IMR-90 (cell line): Measurements from ENCODE around the gene DNAJC3. TPM values are rescaled to one million over a fixed set of nuclear protein-coding genes. Genes with fewer than 3 reads are reported as not detected.

ENCODE experiments used
- ATAC-seq: fragments of 200-7000 bp; cut with Tn5 transposase; 2 replicates; pipeline ENCODE4 v1.9.1; 2020; ENCODE audit warnings: low read depth, mild to moderate bottlenecking, moderate library complexity
- BruUV-seq: library from RNA; stranded (reverse); fragments of 400-500 nt; replicated peaks from 2 replicates; lab custom pipeline; 2021; lab: Mats Ljungman, UMichigan
- CTCF ChIA-PET: fragments of 300-600 bp; formaldehyde crosslinking; extraction: SDS; loops from one replicate; lab custom pipeline; 2021; ENCODE audit warnings: antibody characterized with exemption; lab: Yijun Ruan, JAX
- POLR2A ChIA-PET: fragments of 300-600 bp; sonication (Branson Sonifier 250); formaldehyde crosslinking; loops from one replicate; lab custom pipeline; 2022; ENCODE audit warnings: antibody characterized with exemption; ENCODE audit not compliant: unreplicated experiment; lab: Charles Lee
- DNase-seq: peaks from one replicate; pipeline ENCODE4 v3.0.0; 2013
- H2AFZ ChIP-seq: replicated peaks from 2 replicates; pipeline ENCODE3; 2013; ENCODE audit warnings: low read length, mild to moderate bottlenecking; ENCODE audit not compliant: poor library complexity
- H2AK5ac ChIP-seq: 2 replicates; pipeline ENCODE4 v1.6.1; 2013; ENCODE audit warnings: low read depth, low read length, inconsistent platforms
- H2AK9ac ChIP-seq: replicated peaks from 2 replicates; pipeline ENCODE3; 2013; ENCODE audit warnings: mild to moderate bottlenecking, low read depth, low read length, moderate library complexity; ENCODE audit not compliant: poor library complexity
- H2BK120ac ChIP-seq: 2 replicates; pipeline ENCODE4 v1.6.1; 2013; ENCODE audit warnings: low read depth, low read length, inconsistent platforms
- H2BK15ac ChIP-seq: 3 replicates; pipeline ENCODE4 v1.6.1; 2013; ENCODE audit warnings: low read depth, low read length, inconsistent platforms
- H2BK20ac ChIP-seq: 2 replicates; pipeline ENCODE4 v1.6.1; 2013; ENCODE audit warnings: low read depth, mild to moderate bottlenecking, inconsistent platforms, low read length, moderate library complexity
- H2BK5ac ChIP-seq: 2 replicates; pipeline ENCODE4 v1.6.1; 2013; ENCODE audit warnings: mild to moderate bottlenecking, low read depth, low read length, inconsistent platforms; ENCODE audit not compliant: poor library complexity, severe bottlenecking
- H3K14ac ChIP-seq: replicated peaks from 2 replicates; pipeline ENCODE4 v1.6.1; 2013; ENCODE audit warnings: low read depth, low read length, inconsistent platforms
- H3K18ac ChIP-seq: 2 replicates; pipeline ENCODE4 v1.6.1; 2013; ENCODE audit warnings: low read depth, low read length, control low read depth
- H3K23ac ChIP-seq: 2 replicates; pipeline ENCODE4 v1.6.1; 2013; ENCODE audit warnings: low read depth, low read length, inconsistent platforms
- H3K27ac ChIP-seq: 2 replicates; pipeline ENCODE4 v1.5.1; 2013; ENCODE audit warnings: mild to moderate bottlenecking, control low read depth, low read length; ENCODE audit not compliant: insufficient read depth
- H3K27me3 ChIP-seq: 2 replicates; pipeline ENCODE4 v1.6.1; 2013; ENCODE audit warnings: low read length; ENCODE audit not compliant: control insufficient read depth, insufficient read depth
- H3K36me3 ChIP-seq: 2 replicates; pipeline ENCODE4 v1.6.1; 2013; ENCODE audit warnings: low read length, mixed read lengths; ENCODE audit not compliant: control insufficient read depth, insufficient read depth
- H3K4ac ChIP-seq: 2 replicates; pipeline ENCODE4 v1.6.1; 2013; ENCODE audit warnings: low read depth, low read length, inconsistent platforms
- H3K4me1 ChIP-seq: 2 replicates; pipeline ENCODE4 v1.6.1; 2013; ENCODE audit warnings: low read length, mixed read lengths; ENCODE audit not compliant: control insufficient read depth, insufficient read depth
- H3K4me2 ChIP-seq: 2 replicates; pipeline ENCODE4 v1.6.1; 2013; ENCODE audit warnings: low read depth, mild to moderate bottlenecking, control low read depth, low read length, moderate library complexity
- H3K4me3 ChIP-seq: 2 replicates; pipeline ENCODE4 v1.5.1; 2013; ENCODE audit warnings: low read depth, mild to moderate bottlenecking, control low read depth, low read length, moderate library complexity; ENCODE audit not compliant: insufficient read depth
- H3K56ac ChIP-seq: 2 replicates; pipeline ENCODE4 v1.6.1; 2013; ENCODE audit warnings: low read length, inconsistent platforms; ENCODE audit not compliant: insufficient read depth; ENCODE audit errors: extremely low read depth
- H3K79me1 ChIP-seq, 2 experiments: 2 replicates each; pipeline ENCODE4 v1.6.1; 2013; ENCODE audit warnings: low read length in 2 of 2, inconsistent platforms in 1 of 2, low read depth in 1 of 2
- H3K9ac ChIP-seq: 2 replicates; pipeline ENCODE4 v1.6.1; 2013; ENCODE audit warnings: low read depth, low read length, control low read depth
- H3K9me1 ChIP-seq: 2 replicates; pipeline ENCODE4 v1.6.1; 2013; ENCODE audit warnings: low read length, inconsistent platforms; ENCODE audit not compliant: insufficient read depth
- H3K9me3 ChIP-seq: 2 replicates; pipeline ENCODE4 v1.6.1; 2013; ENCODE audit warnings: low read length; ENCODE audit not compliant: control insufficient read depth, insufficient read depth
- H4K20me1 ChIP-seq: 2 replicates; pipeline ENCODE4 v1.6.1; 2013; ENCODE audit warnings: low read length, inconsistent platforms; ENCODE audit not compliant: insufficient read depth
- H4K5ac ChIP-seq: 2 replicates; pipeline ENCODE4 v1.6.1; 2013; ENCODE audit warnings: mild to moderate bottlenecking, low read depth, low read length, control low read depth
- H4K8ac ChIP-seq, 2 experiments: 2 replicates each; pipeline ENCODE4 v1.6.1; 2013; ENCODE audit warnings: low read depth in 2 of 2, low read length in 2 of 2, control low read depth in 1 of 2, inconsistent platforms in 1 of 2
- H4K91ac ChIP-seq: 2 replicates; pipeline ENCODE4 v1.6.1; 2013; ENCODE audit warnings: low read depth, low read length, inconsistent platforms; ENCODE audit not compliant: insufficient read depth
- FOS ChIP-seq: fragments of 150-350 bp; IDR thresholded peaks from 2 replicates; pipeline ENCODE4 v1.6.1; 2016; ENCODE audit warnings: low read depth, low read length
- MAFK ChIP-seq: IDR thresholded peaks from 2 replicates; pipeline ENCODE4 v1.6.1; 2012; ENCODE audit warnings: low read depth, low read length, improper control_type of control experiment
- MAZ ChIP-seq: IDR thresholded peaks from 2 replicates; pipeline ENCODE4 v1.6.1; 2012; ENCODE audit warnings: low read depth, mild to moderate bottlenecking, low read length, improper control_type of control experiment, moderate library complexity, borderline replicate concordance
- NFE2L2 ChIP-seq: fragments of 150-350 bp; IDR thresholded peaks from 2 replicates; pipeline ENCODE4 v1.6.1; 2016; ENCODE audit warnings: low read depth, mild to moderate bottlenecking, low read length
- RFX5 ChIP-seq: IDR thresholded peaks from 2 replicates; pipeline ENCODE4 v1.8.0; 2012; ENCODE audit warnings: low read depth, mild to moderate bottlenecking, low read length, moderate library complexity
- USF2 ChIP-seq: fragments of 150-350 bp; IDR thresholded peaks from 2 replicates; pipeline ENCODE4 v1.6.1; 2017; ENCODE audit warnings: mild to moderate bottlenecking, antibody characterized with exemption, low read length, low read depth
- WGBS, 2 experiments: methylation state at CpG; one replicate each; pipeline versions ENCODE4 v1.1.5 to v1.1.7; 2013; ENCODE audit warnings: missing lambda C conversion rate in 2 of 2; ENCODE audit not compliant: insufficient read length in 1 of 2; ENCODE audit errors: extremely low coverage in 2 of 2; 5-methylcytosine and 5-hydroxymethylcytosine counted together
- dilution Hi-C: fragments of 300-500 bp; cut with HindIII; formaldehyde crosslinking; loops from one replicate; pipeline ENCODE4 v1.14.3; 2018; ENCODE audit warnings: low sequenced_read_pairs; ENCODE audit not compliant: unreplicated experiment
- in situ Hi-C: fragments of 300-500 bp; cut with MboI; formaldehyde crosslinking; loops from 3 replicates; pipeline ENCODE4 v1.14.3; 2019; ENCODE audit warnings: low sequenced_read_pairs, inconsistent platforms, mixed read lengths
- intact Hi-C: fragments of 100-400 bp; cut with micrococcal nuclease; formaldehyde crosslinking; loops from 2 replicates; pipeline ENCODE4 v1.10.0; 2022
- polyA plus RNA-seq, 3 experiments: library from polyadenylated mRNA; depleted of rRNA; stranded (reverse); fragments of >200 nt; gene quantifications; 2 replicates each; pipeline ENCODE4 v1.2.3, GENCODE V29; 2012; ENCODE audit warnings: low replicate concordance in 1 of 3
- total RNA-seq: library from RNA; depleted of rRNA; stranded (reverse); fragments of >200 nt; gene quantifications from 2 replicates; pipeline ENCODE4 v1.2.3, GENCODE V29; 2012

The DNAJC3 gene
- total and polyA plus RNA-seq, 2 of the 4 experiments (the other 2 are of a cell fraction), result 10.7 to 28.5 TPM

DNA sequence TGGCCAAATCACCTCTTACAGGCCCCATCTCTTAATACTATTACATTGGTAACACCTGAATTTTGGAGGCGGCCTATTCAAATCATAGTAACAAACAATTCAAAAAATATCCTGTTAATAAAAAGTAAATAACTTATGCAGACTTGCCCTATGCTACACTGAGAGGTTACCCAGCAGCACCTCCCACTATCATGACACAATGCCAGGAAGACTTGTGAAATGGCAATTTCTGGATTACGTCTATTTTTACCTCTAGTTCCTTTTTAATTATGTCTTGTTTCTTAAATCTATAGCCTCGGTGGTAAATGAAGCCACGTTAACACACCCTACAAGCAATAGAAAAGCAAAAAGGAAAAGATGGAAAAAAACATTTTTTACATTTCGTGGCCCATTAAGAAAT is 26.2 kb upstream of the DNAJC3 start:
- Histone ChIP-seq H3K4ac (no peak overlapping the region), H2AK9ac (no peak overlapping the region), H4K91ac (no peak overlapping the region), H4K5ac (no peak overlapping the region), H3K4me1 (no peaks in the 10 kb centered on the region), H3K14ac (no peak overlapping the region), H2BK20ac (no peak overlapping the region), H4K8ac (no peak overlapping the region), H3K36me3 (no peaks in the 10 kb centered on the region), H3K27ac (no peak overlapping the region), H3K4me2 (no peak overlapping the region), H4K20me1 (no peaks in the 10 kb centered on the region), H3K27me3 (peaks cover 12% of the 10 kb centered on the region), H2AK5ac (no peak overlapping the region), H3K9me3 (no peaks in the 10 kb centered on the region), H3K56ac (no peak overlapping the region), H3K9ac (no peak overlapping the region), H3K18ac (no peak overlapping the region), H2AFZ (no peak overlapping the region), H2BK120ac (no peak overlapping the region), H3K9me1 (no peaks in the 10 kb centered on the region), H2BK15ac (no peak overlapping the region), H3K4me3 (no peak overlapping the region), H2BK5ac (no peak overlapping the region), H3K23ac (no peak overlapping the region), H3K79me1 (no peaks in the 10 kb centered on the region)
- ChIA-PET POLR2A (no interaction called here), CTCF (no interaction called here)
- DNase-seq (no peak), ATAC-seq (no peak)
- no TSS peak for BruUV-seq
- dilution Hi-C loops, result no loop called here
- in situ Hi-C loops, result no loop called here
- WGBS, 2 experiments, result no CpG with 5 or more reads among the region's 5 CpGs
- TF ChIP-seq MAZ (no peak), NFE2L2 (no peak), USF2 (no peak), FOS (no peak), MAFK (no peak), RFX5 (no peak)
- intact Hi-C loops, result no loop called here
